Activated naive CD8-positive, alpha-beta T cell treated with anti-CD3 and anti-CD28 coated beads, Interleukin-2, amount 50 U/mL, for 24 hours (primary cell): Measurements from ENCODE around the gene DDC.

Source experiments
- ATAC-seq: fragments of 150-1000 bp; cut with Tn5 transposase; one replicate; pipeline ENCODE4 v1.10.0; 2021
- DNase-seq: peaks from one replicate; pipeline ENCODE4 v3.0.0; 2021
- H3K27ac Mint-ChIP-seq: one replicate; pipeline ENCODE4 v1.8.0; 2021; ENCODE audit warnings: mild to moderate bottlenecking, mixed read lengths
- H3K27me3 Mint-ChIP-seq: one replicate; pipeline ENCODE4 v1.8.0; 2021; ENCODE audit warnings: mixed read lengths
- H3K36me3 Mint-ChIP-seq: one replicate; pipeline ENCODE4 v1.8.0; 2021; ENCODE audit warnings: low read depth, mixed read lengths
- H3K4me1 Mint-ChIP-seq: one replicate; pipeline ENCODE4 v1.8.0; 2021; ENCODE audit warnings: mixed read lengths
- H3K4me3 Mint-ChIP-seq: one replicate; pipeline ENCODE4 v1.8.0; 2021; ENCODE audit warnings: mild to moderate bottlenecking, moderate library complexity, mixed read lengths
- H3K9me3 Mint-ChIP-seq: one replicate; pipeline ENCODE4 v1.8.0; 2021; ENCODE audit warnings: mixed read lengths

The DDC gene

GRCh38 chr7:50480797-50481196, 84.4 kb downstream of the DDC start:
- Mint-ChIP-seq H3K9me3 (no peaks in the 10 kb centered on the region), H3K4me3 (no peak overlapping the region), H3K27ac (no peak overlapping the region), H3K27me3 (no peaks in the 10 kb centered on the region), H3K36me3 (no peaks in the 10 kb centered on the region), H3K4me1 (no peaks in the 10 kb centered on the region)
- ATAC-seq = no peak
- DNase-seq = no peak

GRCh38 chr7:50479743-50480517, 85.3 kb downstream of the DDC start:
- H3K27me3 Mint-ChIP-seq = no peaks in the 10 kb centered on the region
- no peaks in the 10 kb centered on the region for H3K9me3 Mint-ChIP-seq
- no peak overlapping the region for H3K4me3 Mint-ChIP-seq
- H3K36me3 Mint-ChIP-seq = no peaks in the 10 kb centered on the region
- DNase-seq (no peak), ATAC-seq (no peak)
- peaks cover under 1% of the 10 kb centered on the region for H3K4me1 Mint-ChIP-seq
- H3K27ac Mint-ChIP-seq = no peak overlapping the region

- no peak overlapping the region for H3K4me3 Mint-ChIP-seq
- no peak overlapping the region for H3K27ac Mint-ChIP-seq
- ATAC-seq = no peak
- H3K27me3 Mint-ChIP-seq = no peaks in the 10 kb centered on the region
- DNase-seq = no peak
- peaks cover 3% of the 10 kb centered on the region for H3K4me1 Mint-ChIP-seq
- H3K9me3 Mint-ChIP-seq = no peaks in the 10 kb centered on the region
- H3K36me3 Mint-ChIP-seq = no peaks in the 10 kb centered on the region
Measured at GRCh38 chr7:50477640-50478039, 87.6 kb downstream of the DDC start.

GRCh38 chr7:50476953-50477625, 88.1 kb downstream of the DDC start:
- no peaks in the 10 kb centered on the region for H3K27me3 Mint-ChIP-seq
- H3K4me3 Mint-ChIP-seq = no peak overlapping the region
- DNase-seq (no peak), ATAC-seq (no peak)
- peaks cover 3% of the 10 kb centered on the region for H3K4me1 Mint-ChIP-seq
- H3K27ac Mint-ChIP-seq = no peak overlapping the region
- no peaks in the 10 kb centered on the region for H3K36me3 Mint-ChIP-seq
- no peaks in the 10 kb centered on the region for H3K9me3 Mint-ChIP-seq

GRCh38 chr7:50475340-50475739, 89.9 kb downstream of the DDC start:
- Mint-ChIP-seq H3K9me3 (no peaks in the 10 kb centered on the region), H3K27ac (no peak overlapping the region), H3K4me3 (no peak overlapping the region), H3K4me1 (peaks cover 3% of the 10 kb centered on the region), H3K27me3 (no peaks in the 10 kb centered on the region), H3K36me3 (no peaks in the 10 kb centered on the region)
- ATAC-seq = peak; percentile 53
- DNase-seq = no peak

GRCh38 chr7:50474382-50475160, 90.6 kb downstream of the DDC start:
- H3K9me3 Mint-ChIP-seq = no peaks in the 10 kb centered on the region
- H3K4me3 Mint-ChIP-seq = no peak overlapping the region
- H3K4me1 Mint-ChIP-seq = peaks cover 3% of the 10 kb centered on the region
- no peaks in the 10 kb centered on the region for H3K27me3 Mint-ChIP-seq
- H3K27ac Mint-ChIP-seq = no peak overlapping the region
- H3K36me3 Mint-ChIP-seq = no peaks in the 10 kb centered on the region
- no peak for DNase-seq
- ATAC-seq = no peak

GRCh38 chr7:50473531-50473930, 91.7 kb downstream of the DDC start:
- no peak for DNase-seq
- Mint-ChIP-seq H3K4me3 (no peak overlapping the region), H3K27ac (no peak overlapping the region), H3K36me3 (no peaks in the 10 kb centered on the region), H3K27me3 (no peaks in the 10 kb centered on the region), H3K9me3 (no peaks in the 10 kb centered on the region), H3K4me1 (peaks cover 3% of the 10 kb centered on the region)
- no peak for ATAC-seq

- no peak overlapping the region for H3K27ac Mint-ChIP-seq
- peaks cover 2% of the 10 kb centered on the region for H3K27me3 Mint-ChIP-seq
- H3K36me3 Mint-ChIP-seq = no peaks in the 10 kb centered on the region
- H3K9me3 Mint-ChIP-seq = no peaks in the 10 kb centered on the region
- peaks cover 13% of the 10 kb centered on the region for H3K4me1 Mint-ChIP-seq
- no peak for ATAC-seq
- DNase-seq = no peak
- no peak overlapping the region for H3K4me3 Mint-ChIP-seq
Measured at GRCh38 chr7:50472427-50472826, 92.8 kb downstream of the DDC start.

- Mint-ChIP-seq H3K4me1 (peaks cover 14% of the 10 kb centered on the region), H3K4me3 (no peak overlapping the region), H3K27me3 (peaks cover 2% of the 10 kb centered on the region), H3K27ac (no peak overlapping the region), H3K36me3 (no peaks in the 10 kb centered on the region), H3K9me3 (no peaks in the 10 kb centered on the region)
- ATAC-seq = no peak
- DNase-seq = no peak
Measured at GRCh38 chr7:50471970-50472369, 93.2 kb downstream of the DDC start.

GRCh38 chr7:50470250-50471163, 94.7 kb downstream of the DDC start:
- peaks cover 14% of the 10 kb centered on the region for H3K4me1 Mint-ChIP-seq
- peaks cover 2% of the 10 kb centered on the region for H3K27me3 Mint-ChIP-seq
- H3K27ac Mint-ChIP-seq = no peak overlapping the region
- no peak for ATAC-seq
- H3K4me3 Mint-ChIP-seq = no peak overlapping the region
- no peak for DNase-seq
- no peaks in the 10 kb centered on the region for H3K9me3 Mint-ChIP-seq
- no peaks in the 10 kb centered on the region for H3K36me3 Mint-ChIP-seq

- ATAC-seq (no peak), DNase-seq (no peak)
- no peak overlapping the region for H3K27ac Mint-ChIP-seq
- no peak overlapping the region for H3K4me3 Mint-ChIP-seq
- no peaks in the 10 kb centered on the region for H3K9me3 Mint-ChIP-seq
- no peaks in the 10 kb centered on the region for H3K36me3 Mint-ChIP-seq
- H3K4me1 Mint-ChIP-seq = peaks cover 11% of the 10 kb centered on the region
- H3K27me3 Mint-ChIP-seq = peaks cover 2% of the 10 kb centered on the region
Measured at GRCh38 chr7:50469181-50469580, 96.0 kb downstream of the DDC start.

- no peaks in the 10 kb centered on the region for H3K36me3 Mint-ChIP-seq
- no peaks in the 10 kb centered on the region for H3K9me3 Mint-ChIP-seq
- H3K4me1 Mint-ChIP-seq = peaks cover 11% of the 10 kb centered on the region
- DNase-seq = peak; percentile 83
- peak overlapping the region; percentile 39 for H3K4me3 Mint-ChIP-seq
- ATAC-seq = peak; percentile 87
- H3K27ac Mint-ChIP-seq = peak overlapping the region; percentile 60
- H3K27me3 Mint-ChIP-seq = peaks cover 2% of the 10 kb centered on the region
Measured at GRCh38 chr7:50467817-50468610, 97.2 kb downstream of the DDC start.

- H3K27me3 Mint-ChIP-seq = peaks cover 2% of the 10 kb centered on the region
- no peak overlapping the region for H3K27ac Mint-ChIP-seq
- peaks cover 11% of the 10 kb centered on the region for H3K4me1 Mint-ChIP-seq
Measured at GRCh38 chr7:50466815-50467585, 98.2 kb downstream of the DDC start.

More at GRCh38 chr7:50466815-50467585, 98.2 kb downstream of the DDC start:
- DNase-seq = no peak
- Mint-ChIP-seq H3K36me3 (no peaks in the 10 kb centered on the region), H3K4me3 (peak overlapping the region; percentile 25), H3K9me3 (no peaks in the 10 kb centered on the region)
- ATAC-seq = no peak
